Small intestine (tissue), 7 donors: ENCODE data around the gene AVEN. TPM values are rescaled to one million over a fixed set of nuclear protein-coding genes. Genes with fewer than 3 reads are reported as not detected.

Experiments used
- DNase-seq, 2 donors: peaks; one replicate each; pipeline versions ENCODE4 v3.0.0 to v3.0.0-alpha.2; 2013
- FAIRE-seq: peaks from 2 replicates; lab custom pipeline; 2012; peaks lifted over from hg19 to GRCh38; lab: Jason Lieb, UNC
- H3K27ac ChIP-seq, 3 donors: one replicate each; pipeline ENCODE4 v1.5.1; 2013; ENCODE audit warnings: low read length in 2 of 3, mild to moderate bottlenecking in 2 of 3, control low read depth in 1 of 3, inconsistent platforms in 1 of 3, low read depth in 1 of 3, moderate library complexity in 1 of 3
- H3K27me3 ChIP-seq, 3 donors: one replicate each; pipeline ENCODE4 v1.6.1; 2013; ENCODE audit warnings: low read length in 3 of 3, inconsistent platforms in 1 of 3; ENCODE audit not compliant: control insufficient read depth in 3 of 3, insufficient read depth in 3 of 3
- H3K36me3 ChIP-seq, 3 donors: one replicate each; pipeline ENCODE4 v1.6.1; 2013; ENCODE audit warnings: low read length in 3 of 3, inconsistent platforms in 1 of 3, low read depth in 1 of 3, mild to moderate bottlenecking in 1 of 3, moderate library complexity in 1 of 3; ENCODE audit not compliant: control insufficient read depth in 3 of 3, insufficient read depth in 2 of 3
- H3K4me1 ChIP-seq, 3 donors: one replicate each; pipeline ENCODE4 v1.6.1; 2013; ENCODE audit warnings: low read length in 2 of 3, inconsistent platforms in 1 of 3, low read depth in 1 of 3, mild to moderate bottlenecking in 1 of 3, moderate library complexity in 1 of 3; ENCODE audit not compliant: control insufficient read depth in 3 of 3, insufficient read depth in 2 of 3
- H3K4me3 ChIP-seq, 3 donors: one replicate each; pipeline ENCODE4 v1.5.1; 2013; ENCODE audit warnings: low read length in 3 of 3, control low read depth in 1 of 3, inconsistent platforms in 1 of 3, low read depth in 1 of 3, mild to moderate bottlenecking in 1 of 3, moderate library complexity in 1 of 3
- H3K9me3 ChIP-seq, 2 donors: one replicate each; pipeline ENCODE4 v1.6.1; 2013; ENCODE audit warnings: low read depth in 1 of 2, low read length in 1 of 2; ENCODE audit not compliant: control insufficient read depth in 2 of 2, insufficient read depth in 1 of 2
- WGBS, 3 donors: extraction: QIAGEN DNeasy Blood & Tissue Kit; methylation state at CpG; one replicate each; pipeline ENCODE4 v1.1.7; 2013; 5-methylcytosine and 5-hydroxymethylcytosine counted together
- polyA plus RNA-seq, 4 donors: library from polyadenylated mRNA; stranded (reverse) in 3 of 4; unstranded in 1 of 4; fragments of 200-250 nt in 3 of 4; fragments of 120-200 nt in 1 of 4; gene quantifications; one replicate each; pipeline versions ENCODE4 v1.2.1 to v1.2.3, GENCODE V29; 2013
- donor health status: healthy with polysubstance abuse.
- donor health status: control.
- donor health status: control.
- donor health status: Bipolar disorder and iron deficiency.
- donor health status: healthy.

The AVEN gene
- polyA plus RNA-seq, 4 donors: 9.1 to 13.4 (median 12.8) TPM

- Histone ChIP-seq H3K27ac (no peak overlapping the region), H3K9me3 (no peaks in the 10 kb centered on the region), H3K36me3 (peaks cover 0 to 2% (median 0%) of the 10 kb centered on the region in 3 donors), H3K4me3 (no peak overlapping the region), H3K4me1 (no peaks in the 10 kb centered on the region), H3K27me3 (no peaks in the 10 kb centered on the region)
- FAIRE-seq: no peak
- no peak for DNase-seq
- WGBS, 3 donors: 87 to 100% (median 97%) methylated on average over 1 of the region's 1 CpG
Observed at GRCh38 chr15:33946152-33946551, 92.9 kb downstream of the AVEN start.

- DNase-seq (no peak), FAIRE-seq (peak; percentile 49)
- WGBS, 3 donors: 63 to 75% (median 68%) methylated on average over 4 of the region's 4 CpGs
- no peak overlapping the region for H3K4me3 ChIP-seq
- H3K36me3 ChIP-seq: no peaks in the 10 kb centered on the region
- H3K27ac ChIP-seq: no peak overlapping the region
- no peaks in the 10 kb centered on the region for H3K9me3 ChIP-seq
- no peaks in the 10 kb centered on the region for H3K4me1 ChIP-seq
- no peaks in the 10 kb centered on the region for H3K27me3 ChIP-seq
Observed at GRCh38 chr15:33941279-33942063, 97.5 kb downstream of the AVEN start.

- no peaks in the 10 kb centered on the region for H3K9me3 ChIP-seq
- FAIRE-seq (no peak), DNase-seq (no peak)
- H3K27ac ChIP-seq: no peak overlapping the region
- H3K4me1 ChIP-seq: no peaks in the 10 kb centered on the region
- H3K4me3 ChIP-seq: no peak overlapping the region
- no peaks in the 10 kb centered on the region for H3K27me3 ChIP-seq
- H3K36me3 ChIP-seq: no peaks in the 10 kb centered on the region
- WGBS, 3 donors: 81 to 88% (median 83%) methylated on average over 5 of the region's 5 CpGs
Observed at GRCh38 chr15:33934921-33935320, 104.1 kb downstream of the AVEN start.

- H3K4me1 ChIP-seq: no peaks in the 10 kb centered on the region
- no peak overlapping the region for H3K27ac ChIP-seq
- FAIRE-seq: no peak
- no peaks in the 10 kb centered on the region for H3K27me3 ChIP-seq
- no peak for DNase-seq
- H3K4me3 ChIP-seq: no peak overlapping the region
- 65 to 83% (median 79%) methylated on average over 3 of the region's 3 CpGs for WGBS, 3 donors
- H3K36me3 ChIP-seq: no peaks in the 10 kb centered on the region
- H3K9me3 ChIP-seq: no peaks in the 10 kb centered on the region
Observed at GRCh38 chr15:33934396-33934795, 104.6 kb downstream of the AVEN start.

GRCh38 chr15:33932734-33933133, 106.3 kb downstream of the AVEN start:
- FAIRE-seq: no peak
- no peaks in the 10 kb centered on the region for H3K4me1 ChIP-seq
- H3K4me3 ChIP-seq: no peak overlapping the region
- 90 to 100% (median 100%) methylated on average over 2 of the region's 2 CpGs for WGBS, 3 donors
- no peaks in the 10 kb centered on the region for H3K27me3 ChIP-seq
- H3K27ac ChIP-seq: no peak overlapping the region
- no peak for DNase-seq
- no peaks in the 10 kb centered on the region for H3K9me3 ChIP-seq
- no peaks in the 10 kb centered on the region for H3K36me3 ChIP-seq

GRCh38 chr15:33926260-33926659, 112.7 kb downstream of the AVEN start:
- WGBS, 3 donors: 15 to 45% (median 28%) methylated on average over 4 of the region's 4 CpGs
- H3K4me1 ChIP-seq: no peaks in the 10 kb centered on the region
- no peak overlapping the region for H3K4me3 ChIP-seq
- H3K36me3 ChIP-seq: no peaks in the 10 kb centered on the region
- no peak overlapping the region for H3K27ac ChIP-seq
- peaks cover 0 to 3% of the 10 kb centered on the region in 2 donors for H3K9me3 ChIP-seq
- DNase-seq (peak; percentile 40 to 75), FAIRE-seq (no peak)
- H3K27me3 ChIP-seq: no peaks in the 10 kb centered on the region

- no peak for FAIRE-seq
- WGBS, 3 donors: 88 to 93% (median 92%) methylated on average over 1 of the region's 1 CpG
Observed at GRCh38 chr15:33923446-33923845, 115.6 kb downstream of the AVEN start.

GRCh38 chr15:33915571-33916407, 123.2 kb downstream of the AVEN start:
- Histone ChIP-seq H3K9me3 (no peaks in the 10 kb centered on the region), H3K27me3 (no peaks in the 10 kb centered on the region), H3K27ac (peak overlapping the region in 1 of 3 donors; percentile 42), H3K36me3 (no peaks in the 10 kb centered on the region), H3K4me1 (peaks cover 0 to 7% (median 0%) of the 10 kb centered on the region in 3 donors), H3K4me3 (no peak overlapping the region)
- DNase-seq: peak; percentile 54 to 72
- no peak for FAIRE-seq
- WGBS, 3 donors: 44 to 70% (median 62%) methylated on average over 11 of the region's 11 CpGs

More at GRCh38 chr15:33923446-33923845, 115.6 kb downstream of the AVEN start:
- Histone ChIP-seq H3K9me3 (peaks cover 0 to 3% of the 10 kb centered on the region in 2 donors), H3K27ac (no peak overlapping the region), H3K36me3 (no peaks in the 10 kb centered on the region), H3K27me3 (no peaks in the 10 kb centered on the region), H3K4me1 (no peaks in the 10 kb centered on the region), H3K4me3 (no peak overlapping the region)
- no peak for DNase-seq
